COLO668 (cell line): Measurements from ENCODE around the gene PTPRN2.

Source experiments
- DNase-seq: peaks from one replicate; lab custom pipeline; 2025; ENCODE audit not compliant: unreplicated experiment; lab: John Stamatoyannopoulos, UW

PTPRN2 gene

GRCh38 chr7:158013085-158013668, 574.4 kb downstream of the PTPRN2 start:
- peak; percentile 22 for DNase-seq

- no peak for DNase-seq
Observed at GRCh38 chr7:158011941-158012340, 575.7 kb downstream of the PTPRN2 start.

GRCh38 chr7:158010961-158011693, 576.5 kb downstream of the PTPRN2 start:
- no peak for DNase-seq

DNA sequence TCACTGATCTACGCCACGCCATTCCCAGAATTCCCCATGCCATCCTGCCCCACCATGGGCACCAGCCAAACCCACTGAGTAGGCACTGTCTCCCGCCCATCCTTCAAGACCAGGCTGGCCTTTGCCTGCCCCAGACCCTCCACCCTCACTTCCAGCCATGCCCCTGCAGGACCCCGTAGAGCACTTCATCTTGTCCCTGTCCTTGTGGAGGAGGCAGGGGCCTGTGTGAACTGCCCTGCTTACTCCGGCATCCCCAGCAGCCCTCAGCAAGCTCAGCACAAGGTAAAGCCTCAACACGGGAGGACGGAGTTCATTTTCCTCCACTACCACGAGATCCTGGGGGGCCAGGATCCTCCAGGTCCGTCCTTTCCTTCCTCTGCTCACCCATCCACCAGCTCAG, 577.7 kb downstream of the PTPRN2 start:
- DNase-seq: no peak

- no peak for DNase-seq
Observed at GRCh38 chr7:158008267-158008666, 579.4 kb downstream of the PTPRN2 start.

DNA sequence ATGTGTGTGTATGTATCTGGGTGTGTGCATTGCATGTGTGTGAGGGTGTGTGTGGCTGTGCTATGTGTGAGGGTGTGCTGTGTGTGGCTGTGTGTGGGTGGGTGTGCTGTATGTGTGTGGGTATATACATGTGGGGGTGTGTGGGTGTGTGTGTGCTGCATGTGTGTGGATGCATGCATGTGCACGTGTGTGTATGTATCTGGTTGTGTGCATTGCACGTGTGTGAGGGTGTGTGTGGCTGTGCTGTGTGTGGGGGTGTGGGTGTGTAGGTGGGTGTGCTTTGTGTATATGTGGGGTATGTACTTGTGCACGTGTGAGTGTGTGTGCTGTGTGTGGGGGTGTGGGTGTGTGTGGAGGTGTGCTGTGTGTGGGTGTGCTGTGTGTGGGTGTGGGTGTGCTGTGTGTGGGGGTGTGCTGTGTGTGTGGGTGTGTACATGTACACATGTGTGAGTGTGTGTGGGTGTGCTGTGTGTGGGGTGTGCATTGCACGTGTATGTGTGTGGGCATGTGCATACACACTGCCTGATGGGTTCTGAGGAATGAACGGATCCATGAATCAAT, 579.8 kb downstream of the PTPRN2 start:
- DNase-seq: no peak

- DNase-seq: no peak
Observed at GRCh38 chr7:158006841-158007696, 580.6 kb downstream of the PTPRN2 start.

DNA sequence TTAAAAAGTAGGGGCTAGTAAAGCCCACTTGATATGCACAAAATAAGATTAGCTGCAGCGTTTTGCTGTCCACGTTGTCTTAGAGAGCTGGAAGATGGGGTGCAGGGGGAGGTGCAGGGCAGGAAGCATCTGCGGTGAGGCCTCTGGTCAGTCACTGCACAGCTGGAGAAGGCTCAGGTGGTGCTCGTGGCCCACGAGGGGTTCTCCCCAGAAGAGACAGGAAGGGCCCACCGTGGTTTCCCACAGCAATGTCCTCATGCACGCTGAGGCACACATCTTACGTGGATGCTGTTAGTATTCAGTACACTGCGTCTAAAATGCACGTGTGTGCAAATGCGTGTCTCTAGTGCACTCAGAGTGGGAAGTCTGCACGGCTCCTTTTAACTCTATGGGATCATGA, 582.1 kb downstream of the PTPRN2 start:
- no peak for DNase-seq

DNA sequence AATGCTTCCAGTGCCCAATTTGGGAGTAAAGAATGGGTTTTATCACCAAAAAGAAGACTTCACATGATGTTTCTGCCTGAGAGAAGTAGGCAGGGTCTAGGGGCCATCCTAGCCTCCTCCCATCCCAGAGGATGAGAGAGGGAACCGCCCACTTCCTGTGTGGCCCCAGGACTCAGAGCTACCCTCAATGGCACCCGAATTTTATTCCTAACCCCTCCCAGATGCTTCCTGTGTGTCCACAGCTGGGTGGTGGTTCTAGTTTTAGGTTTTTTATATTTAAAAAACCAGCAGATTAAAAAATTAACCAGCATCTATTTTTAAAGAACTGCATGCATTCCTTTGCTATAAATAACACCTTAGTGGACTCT, 583.5 kb downstream of the PTPRN2 start:
- no peak for DNase-seq

- no peak for DNase-seq
Observed at GRCh38 chr7:158003441-158004122, 584.0 kb downstream of the PTPRN2 start.

GRCh38 chr7:158002486-158003080, 585.0 kb downstream of the PTPRN2 start:
- DNase-seq: no peak

- DNase-seq: peak; percentile 89
Observed at GRCh38 chr7:158001621-158002320, 585.9 kb downstream of the PTPRN2 start.

- DNase-seq: no peak
Observed at GRCh38 chr7:158001003-158001402, 586.6 kb downstream of the PTPRN2 start.

DNA sequence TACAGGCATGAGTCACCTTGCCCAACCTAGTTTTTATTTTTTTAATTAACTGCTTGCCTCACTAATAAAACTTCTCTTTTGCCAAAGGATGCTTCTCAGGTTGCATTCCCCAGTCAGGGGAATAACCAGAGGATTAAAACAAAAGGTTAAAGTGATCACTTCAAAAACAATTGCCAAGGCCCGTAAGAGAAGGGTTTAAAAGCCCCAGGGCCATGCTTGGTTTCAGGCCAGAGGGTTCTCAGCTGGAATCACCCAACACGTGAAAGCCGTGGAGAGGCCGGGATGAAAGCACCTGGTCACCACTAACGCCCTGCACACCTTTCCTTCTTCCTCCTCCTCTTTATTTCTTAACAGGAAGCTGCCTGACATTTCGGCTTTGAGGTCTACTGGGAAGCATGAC, 587.5 kb downstream of the PTPRN2 start:
- peak; percentile 67 for DNase-seq

DNA sequence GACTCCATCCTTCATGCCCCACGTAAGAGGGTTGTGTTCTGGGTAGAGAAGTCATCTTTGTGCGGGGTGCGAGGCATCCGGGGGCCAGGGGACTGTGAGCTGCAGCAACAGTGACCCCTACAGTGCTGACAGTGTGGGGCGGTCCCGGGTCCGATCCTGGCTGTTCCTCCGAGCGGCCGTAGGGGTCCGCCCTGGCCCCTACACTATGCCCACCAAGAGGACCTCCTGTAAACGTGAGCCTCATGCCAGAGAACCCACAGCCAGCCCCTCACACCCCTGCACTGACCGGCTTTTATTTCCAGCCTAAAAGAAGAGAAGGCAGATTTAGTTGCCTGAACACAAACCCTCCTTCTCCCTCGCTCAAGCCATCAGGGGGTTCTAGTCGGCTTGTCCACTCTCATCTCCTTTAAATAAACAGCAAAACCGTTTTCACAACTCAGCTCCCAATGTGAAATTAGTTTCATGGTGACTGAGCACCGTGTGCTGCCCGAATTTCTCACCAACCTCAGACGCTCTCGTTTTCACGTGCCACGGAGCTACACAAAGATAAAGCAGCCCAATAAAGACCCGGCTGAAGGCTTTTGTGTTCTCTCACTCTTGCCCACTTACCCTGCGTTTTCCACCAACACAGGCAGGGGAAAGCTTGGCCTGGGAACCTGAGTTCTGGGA, 588.6 kb downstream of the PTPRN2 start:
- DNase-seq: no peak

DNA sequence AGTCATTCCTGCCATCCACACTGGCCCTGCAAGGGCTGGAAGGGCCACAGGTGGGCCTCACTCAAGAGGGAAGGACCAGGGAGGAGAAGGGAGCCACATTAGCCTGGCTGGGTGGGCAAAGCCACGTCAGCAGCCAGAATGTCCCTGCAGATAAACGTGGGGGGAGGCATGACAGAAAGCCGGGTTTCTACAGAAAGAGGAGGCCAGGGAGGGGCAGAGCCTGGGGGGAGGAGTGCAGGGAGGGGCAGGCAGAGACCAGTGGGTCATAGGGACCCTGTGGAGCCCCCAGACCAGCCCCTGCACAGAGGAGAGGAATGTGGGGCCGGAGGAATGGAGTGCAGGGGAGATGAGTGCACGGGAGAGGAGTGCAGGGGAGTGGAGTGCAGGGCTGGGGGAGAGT, 590.2 kb downstream of the PTPRN2 start:
- DNase-seq: no peak

- no peak for DNase-seq
Observed at GRCh38 chr7:157997080-157997440, 590.6 kb downstream of the PTPRN2 start.

DNA sequence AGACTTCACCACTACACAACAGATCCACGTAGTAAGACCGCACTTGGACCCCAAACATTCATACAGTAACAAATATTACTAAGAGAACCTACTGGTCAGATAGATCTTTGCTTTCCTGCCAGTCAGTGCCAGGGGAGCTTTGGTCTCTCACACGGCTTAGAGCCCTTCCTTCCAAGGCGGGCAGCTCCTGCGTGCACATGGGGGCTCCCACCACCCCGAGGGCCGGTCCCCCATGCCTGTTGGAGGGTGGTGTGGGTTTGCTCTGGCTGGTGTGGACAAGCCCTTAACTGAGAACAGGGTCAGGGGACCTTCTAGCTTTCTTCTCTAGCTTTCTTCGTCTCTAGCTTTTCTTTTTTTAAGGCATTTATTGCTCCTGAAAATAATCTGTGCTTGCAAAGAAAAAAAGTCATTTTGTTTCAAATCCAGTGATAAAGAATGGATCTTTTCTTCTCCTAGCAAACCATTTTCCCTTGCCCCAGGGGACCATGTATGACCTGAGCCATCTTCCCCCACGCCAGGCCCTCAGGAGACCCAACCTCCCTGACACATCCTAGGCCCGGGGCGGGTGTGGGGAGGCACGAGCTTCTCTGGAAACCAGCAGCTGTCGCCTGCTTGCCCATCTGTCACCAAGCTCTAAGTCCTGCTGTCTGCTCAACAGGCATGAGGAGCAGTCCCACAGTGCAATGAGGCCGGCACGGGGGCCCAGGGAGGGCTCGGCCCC, 591.1 kb downstream of the PTPRN2 start:
- DNase-seq: no peak

DNA sequence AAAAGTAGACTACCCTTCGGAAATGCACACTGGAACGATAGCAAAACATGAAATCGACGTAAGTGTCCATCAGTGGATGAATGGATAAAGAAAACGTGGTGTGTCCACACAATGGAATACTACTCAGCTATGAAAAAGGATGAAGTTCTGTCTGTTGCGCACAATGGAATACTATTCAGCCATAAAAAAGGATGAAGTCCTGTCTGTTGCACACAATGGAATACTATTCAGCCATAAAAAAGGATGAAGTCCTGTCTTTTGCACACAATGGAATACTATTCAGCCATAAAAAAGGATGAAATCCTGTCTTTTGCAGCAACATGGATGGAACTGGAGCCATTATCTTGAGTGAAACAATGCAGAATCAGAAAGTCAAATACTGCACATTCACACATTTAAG, 591.8 kb downstream of the PTPRN2 start:
- no peak for DNase-seq
